HL-60 (cell line): ENCODE results near the gene SVOPL.

Experiments used
- POLR2AphosphoS5 ChIP-seq: IDR thresholded peaks from 2 replicates; pipeline ENCODE4 v1.6.1; 2012; ENCODE audit warnings: low read depth
- TF ChIP-seq, protein P1 (sequence below): IDR thresholded peaks from one replicate; pipeline ENCODE4 v1.5.1; 2011; ENCODE audit warnings: low read length, control low read depth, inconsistent platforms; ENCODE audit not compliant: insufficient read depth

DNA sequence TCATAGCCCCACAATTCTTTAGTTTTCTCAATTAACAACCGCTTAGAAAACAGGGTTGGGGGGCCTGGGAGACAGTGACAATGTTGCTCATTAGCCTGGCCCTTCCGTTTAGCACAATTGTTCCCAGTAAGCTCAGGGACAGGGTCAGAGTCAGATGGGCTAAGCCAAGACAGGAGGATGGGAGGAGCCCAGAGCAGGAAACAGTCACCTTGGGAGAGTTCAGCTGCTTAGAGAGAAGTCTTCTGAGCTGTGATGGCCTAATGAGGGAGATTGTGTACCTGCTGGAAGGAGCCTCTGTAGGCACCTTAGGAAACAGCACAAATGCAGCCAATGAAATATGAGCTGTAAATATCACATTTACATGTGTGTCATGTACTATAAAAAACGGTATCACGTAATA, 35.9 kb downstream of the SVOPL start:
- TF ChIP-seq, protein P1, sequence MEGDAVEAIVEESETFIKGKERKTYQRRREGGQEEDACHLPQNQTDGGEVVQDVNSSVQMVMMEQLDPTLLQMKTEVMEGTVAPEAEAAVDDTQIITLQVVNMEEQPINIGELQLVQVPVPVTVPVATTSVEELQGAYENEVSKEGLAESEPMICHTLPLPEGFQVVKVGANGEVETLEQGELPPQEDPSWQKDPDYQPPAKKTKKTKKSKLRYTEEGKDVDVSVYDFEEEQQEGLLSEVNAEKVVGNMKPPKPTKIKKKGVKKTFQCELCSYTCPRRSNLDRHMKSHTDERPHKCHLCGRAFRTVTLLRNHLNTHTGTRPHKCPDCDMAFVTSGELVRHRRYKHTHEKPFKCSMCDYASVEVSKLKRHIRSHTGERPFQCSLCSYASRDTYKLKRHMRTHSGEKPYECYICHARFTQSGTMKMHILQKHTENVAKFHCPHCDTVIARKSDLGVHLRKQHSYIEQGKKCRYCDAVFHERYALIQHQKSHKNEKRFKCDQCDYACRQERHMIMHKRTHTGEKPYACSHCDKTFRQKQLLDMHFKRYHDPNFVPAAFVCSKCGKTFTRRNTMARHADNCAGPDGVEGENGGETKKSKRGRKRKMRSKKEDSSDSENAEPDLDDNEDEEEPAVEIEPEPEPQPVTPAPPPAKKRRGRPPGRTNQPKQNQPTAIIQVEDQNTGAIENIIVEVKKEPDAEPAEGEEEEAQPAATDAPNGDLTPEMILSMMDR, result no peak
- no peak for TF ChIP-seq POLR2AphosphoS5
